NB4 (cell line): ENCODE data around the gene ARHGEF10L.

ENCODE experiments used
- DNase-seq: peaks from one replicate; pipeline ENCODE4 v3.0.0; 2010; ENCODE audit warnings: low read depth
- H3K4me3 ChIP-seq: one replicate; pipeline ENCODE4 v1.5.1; 2011; ENCODE audit warnings: mild to moderate bottlenecking, low read depth, low read length, moderate library complexity
- MYC ChIP-seq: IDR thresholded peaks from 2 replicates; pipeline ENCODE4 v1.6.1; 2011; ENCODE audit warnings: low read depth, low read length
- POLR2A ChIP-seq: IDR thresholded peaks from 2 replicates; pipeline ENCODE4 v1.6.1; 2011; ENCODE audit warnings: mild to moderate bottlenecking; ENCODE audit not compliant: insufficient read length; ENCODE audit errors: extremely low read depth
- TF ChIP-seq, protein P1 (sequence below): IDR thresholded peaks from one replicate; pipeline ENCODE4 v1.5.1; 2012; ENCODE audit warnings: low read depth, low read length
- TF ChIP-seq, protein P2 (sequence below): IDR thresholded peaks from 2 replicates; pipeline ENCODE4 v1.6.1; 2011; ENCODE audit warnings: low read depth, low read length

The ARHGEF10L gene

DNA sequence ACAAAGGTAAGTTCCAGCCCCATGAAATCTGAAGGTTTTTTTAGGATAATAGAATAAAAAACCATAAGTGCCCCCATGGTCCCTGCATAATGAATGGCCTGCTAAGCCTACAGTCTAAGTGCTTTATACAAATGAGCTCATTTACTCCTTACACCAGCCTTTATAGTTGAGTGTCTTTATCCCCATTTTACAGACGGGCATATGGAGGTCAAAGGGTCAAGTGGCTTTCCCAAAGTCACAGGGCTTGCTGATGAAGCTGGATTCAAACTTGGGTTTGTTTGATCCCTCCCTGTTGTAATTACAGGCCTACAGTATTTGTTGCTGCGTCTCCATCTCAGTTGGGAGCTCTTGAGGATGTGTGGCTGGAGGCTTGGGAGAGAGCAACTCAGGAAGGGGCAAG lies 28.3 kb upstream of the ARHGEF10L start:
- TF ChIP-seq, protein P1, sequence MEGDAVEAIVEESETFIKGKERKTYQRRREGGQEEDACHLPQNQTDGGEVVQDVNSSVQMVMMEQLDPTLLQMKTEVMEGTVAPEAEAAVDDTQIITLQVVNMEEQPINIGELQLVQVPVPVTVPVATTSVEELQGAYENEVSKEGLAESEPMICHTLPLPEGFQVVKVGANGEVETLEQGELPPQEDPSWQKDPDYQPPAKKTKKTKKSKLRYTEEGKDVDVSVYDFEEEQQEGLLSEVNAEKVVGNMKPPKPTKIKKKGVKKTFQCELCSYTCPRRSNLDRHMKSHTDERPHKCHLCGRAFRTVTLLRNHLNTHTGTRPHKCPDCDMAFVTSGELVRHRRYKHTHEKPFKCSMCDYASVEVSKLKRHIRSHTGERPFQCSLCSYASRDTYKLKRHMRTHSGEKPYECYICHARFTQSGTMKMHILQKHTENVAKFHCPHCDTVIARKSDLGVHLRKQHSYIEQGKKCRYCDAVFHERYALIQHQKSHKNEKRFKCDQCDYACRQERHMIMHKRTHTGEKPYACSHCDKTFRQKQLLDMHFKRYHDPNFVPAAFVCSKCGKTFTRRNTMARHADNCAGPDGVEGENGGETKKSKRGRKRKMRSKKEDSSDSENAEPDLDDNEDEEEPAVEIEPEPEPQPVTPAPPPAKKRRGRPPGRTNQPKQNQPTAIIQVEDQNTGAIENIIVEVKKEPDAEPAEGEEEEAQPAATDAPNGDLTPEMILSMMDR, result no peak
- TF ChIP-seq, protein P2, sequence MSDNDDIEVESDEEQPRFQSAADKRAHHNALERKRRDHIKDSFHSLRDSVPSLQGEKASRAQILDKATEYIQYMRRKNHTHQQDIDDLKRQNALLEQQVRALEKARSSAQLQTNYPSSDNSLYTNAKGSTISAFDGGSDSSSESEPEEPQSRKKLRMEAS, result no peak
- TF ChIP-seq MYC, result no peak
- TF ChIP-seq POLR2A, result no peak
- H3K4me3 ChIP-seq, result no peak overlapping the region
- DNase-seq, result no peak

DNA sequence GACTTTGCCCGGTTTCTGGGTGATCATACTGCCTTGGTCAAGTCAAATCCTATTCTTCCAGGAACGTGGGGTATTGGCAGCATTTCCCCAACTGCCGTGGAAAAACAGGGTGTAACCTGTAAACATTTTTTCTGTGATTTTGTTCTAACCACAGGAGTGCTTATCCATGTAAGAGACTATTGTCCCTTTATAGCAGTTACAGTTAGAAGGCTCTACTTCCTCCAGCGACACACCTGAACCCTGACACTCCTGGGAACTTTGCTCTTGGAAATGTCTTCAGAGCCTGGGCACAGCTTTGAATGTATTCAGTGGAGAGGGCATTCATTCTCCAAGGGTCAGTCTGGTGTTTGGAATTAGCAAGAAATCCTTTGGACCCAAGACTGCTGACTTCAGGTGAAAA lies 26.4 kb upstream of the ARHGEF10L start:
- TF ChIP-seq MYC, result no peak
- TF ChIP-seq, protein P2, result no peak
- TF ChIP-seq, protein P1, result no peak
- no peak for TF ChIP-seq POLR2A

DNA sequence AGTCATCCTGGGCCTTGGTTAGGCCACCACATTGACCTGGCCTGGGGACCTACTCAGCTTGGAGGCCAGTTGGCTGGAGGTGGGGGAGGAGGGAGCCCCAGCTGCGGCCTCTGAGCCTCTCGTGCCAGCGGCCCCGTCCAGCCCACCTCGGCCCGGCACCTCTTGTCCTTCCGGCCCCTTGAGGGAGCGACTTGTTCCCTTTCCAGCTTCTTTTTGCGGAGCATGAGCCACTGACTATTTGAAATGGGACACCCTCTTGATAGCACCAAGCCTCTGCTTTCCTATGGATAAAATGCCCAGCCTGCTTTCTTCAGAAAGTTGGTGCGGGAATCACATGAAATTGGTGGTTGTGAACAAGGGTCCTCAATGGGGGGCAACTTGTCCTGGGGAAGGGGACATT lies 24.7 kb upstream of the ARHGEF10L start:
- no peak for DNase-seq
- H3K4me3 ChIP-seq, result no peak overlapping the region
- TF ChIP-seq, protein P1, result no peak
- TF ChIP-seq, protein P2, result no peak
- no peak for TF ChIP-seq POLR2A
- TF ChIP-seq MYC, result no peak

More for the DNA sequence above, 26.4 kb upstream of the ARHGEF10L start:
- no peak overlapping the region for H3K4me3 ChIP-seq
- DNase-seq, result no peak

DNA sequence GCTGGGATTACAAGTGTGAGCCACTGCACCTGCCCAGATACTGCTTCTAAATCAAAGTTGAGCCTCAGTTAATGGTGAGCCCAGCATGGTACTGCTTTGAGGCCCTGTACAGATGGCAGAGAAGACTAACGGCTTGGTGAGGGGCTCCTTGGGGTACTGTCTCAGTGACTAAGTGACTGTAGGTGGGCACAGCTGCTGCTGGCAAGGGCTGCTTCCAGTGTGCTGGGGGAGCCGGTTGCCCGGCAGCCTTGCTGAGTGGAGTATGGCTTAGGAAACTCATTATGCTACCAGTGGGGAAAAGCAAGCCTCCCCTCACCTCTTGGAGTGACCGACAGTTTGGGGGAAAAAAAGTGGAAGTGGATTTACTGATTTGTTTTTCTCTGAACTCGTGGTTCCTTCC lies 23.6 kb upstream of the ARHGEF10L start:
- H3K4me3 ChIP-seq, result no peak overlapping the region
- no peak for DNase-seq
- TF ChIP-seq, protein P1, result no peak
- no peak for TF ChIP-seq POLR2A
- TF ChIP-seq MYC, result no peak
- TF ChIP-seq, protein P2, result no peak

DNA sequence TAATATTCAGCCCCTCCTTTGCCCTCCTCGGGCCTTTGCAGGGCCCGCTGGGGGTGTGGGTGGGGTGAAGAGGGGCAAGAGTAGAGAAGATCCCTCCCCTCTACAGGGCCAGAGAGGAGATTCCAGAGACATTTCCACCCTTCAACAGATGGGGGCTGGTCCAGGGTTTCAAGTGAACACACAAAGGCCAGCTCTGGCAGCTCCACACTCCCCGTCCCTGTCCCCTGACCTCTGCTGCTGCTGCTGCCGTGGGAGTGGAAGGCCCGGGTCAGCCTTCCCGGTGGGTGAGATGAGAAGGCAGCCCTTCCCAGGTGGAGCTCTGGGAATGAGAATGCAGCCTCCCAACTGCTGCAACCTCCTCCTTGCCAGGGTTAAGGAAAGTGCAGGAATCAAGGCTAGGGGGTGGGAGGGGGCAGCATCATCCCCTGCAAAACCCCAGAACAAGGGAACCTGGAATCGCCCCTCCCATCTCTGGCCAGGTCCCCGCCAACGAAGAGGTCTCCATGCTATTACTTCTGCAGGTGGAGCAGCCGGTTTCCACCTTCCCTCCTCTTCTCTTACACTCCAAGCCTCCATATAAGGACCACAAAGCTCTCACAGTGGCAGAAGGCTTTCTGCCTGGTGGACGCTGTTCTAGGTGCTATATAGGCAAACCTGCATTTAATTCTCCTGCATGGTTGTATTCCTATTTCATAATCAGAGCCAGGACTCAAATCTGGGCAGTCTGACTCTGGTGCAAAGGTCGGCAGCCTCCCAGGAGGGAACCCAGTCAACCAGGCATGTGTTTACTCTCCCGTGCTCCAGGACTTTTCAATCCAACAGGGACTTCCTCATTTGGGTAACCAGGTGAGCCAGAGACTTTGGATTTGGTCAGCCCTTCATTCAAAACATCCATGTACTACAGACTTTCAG lies 22.9 kb upstream of the ARHGEF10L start:
- TF ChIP-seq, protein P1, result no peak
- TF ChIP-seq, protein P2, result no peak
- no peak for TF ChIP-seq MYC
- no peak overlapping the region for H3K4me3 ChIP-seq
- no peak for DNase-seq
